ENCODE data around the gene IBSP. TPM values are rescaled to one million over a fixed set of nuclear protein-coding genes. Genes with fewer than 3 reads are reported as not detected.

IBSP gene
- total and polyA plus RNA-seq, 9 donors = 0.09 to 0.31 (median 0.12) TPM; not detected in 4

- Histone ChIP-seq H3K4me1 (ENCODE audit: control insufficient read depth, insufficient read depth, low read length) (no peaks in the 10 kb centered on the region), H3K4me3 (ENCODE audit: low read length) (no peak overlapping the region), H3K36me3 (ENCODE audit: control insufficient read depth, insufficient read depth, low read length) (no peaks in the 10 kb centered on the region), H3K9me3 (replicated peaks; ENCODE audit: control insufficient read depth, low read depth, low read length) (no peaks in the 10 kb centered on the region), H3K27me3 (ENCODE audit: control insufficient read depth, insufficient read depth, low read length) (no peaks in the 10 kb centered on the region), H3K27ac (ENCODE audit: low read length) (no peak overlapping the region)
- no CpG with 5 or more reads among the region's 2 CpGs for WGBS (ENCODE audit: insufficient coverage)
- no peak for DNase-seq
Measured at GRCh38 chr4:87804871-87805270, 5.5 kb downstream of the IBSP start.

- H3K27me3 ChIP-seq (ENCODE audit: control insufficient read depth, insufficient read depth, low read length) = no peaks in the 10 kb centered on the region
- no peaks in the 10 kb centered on the region for H3K36me3 ChIP-seq (ENCODE audit: control insufficient read depth, insufficient read depth, low read length)
- WGBS (ENCODE audit: insufficient coverage) = no CpG with 5 or more reads among the region's 2 CpGs
- H3K27ac ChIP-seq (ENCODE audit: low read length) = no peak overlapping the region
- H3K4me3 ChIP-seq (ENCODE audit: low read length) = no peak overlapping the region
- no peak for DNase-seq
- H3K4me1 ChIP-seq (ENCODE audit: control insufficient read depth, insufficient read depth, low read length) = no peaks in the 10 kb centered on the region
- no peaks in the 10 kb centered on the region for H3K9me3 ChIP-seq (replicated peaks; ENCODE audit: control insufficient read depth, low read depth, low read length)
Measured at GRCh38 chr4:87805971-87806370, 6.6 kb downstream of the IBSP start.

DNA sequence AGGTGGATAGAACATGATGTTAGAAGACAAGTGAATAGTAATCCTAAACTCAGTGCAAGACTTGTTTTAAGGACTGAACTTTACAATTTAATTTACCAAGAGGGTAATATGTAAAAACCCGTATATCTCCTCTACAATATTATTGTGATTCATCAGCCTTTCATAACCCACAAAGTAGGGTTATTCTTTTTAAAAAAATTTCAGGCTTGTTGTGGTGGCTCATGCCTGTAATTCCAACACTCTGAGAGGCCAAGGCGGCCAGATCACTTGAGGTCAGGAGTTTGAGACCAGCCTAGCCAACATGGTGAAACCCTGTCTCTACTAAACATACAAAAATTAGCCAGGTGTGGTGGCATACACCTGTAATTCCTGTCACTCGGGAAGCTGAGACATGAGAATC, 7.2 kb downstream of the IBSP start:
- Histone ChIP-seq H3K27me3 (ENCODE audit: control insufficient read depth, insufficient read depth, low read length) (no peaks in the 10 kb centered on the region), H3K27ac (ENCODE audit: low read length) (no peak overlapping the region), H3K4me3 (ENCODE audit: low read length) (no peak overlapping the region), H3K36me3 (ENCODE audit: control insufficient read depth, insufficient read depth, low read length) (no peaks in the 10 kb centered on the region), H3K9me3 (replicated peaks; ENCODE audit: control insufficient read depth, low read depth, low read length) (no peaks in the 10 kb centered on the region), H3K4me1 (ENCODE audit: control insufficient read depth, insufficient read depth, low read length) (no peaks in the 10 kb centered on the region)
- DNase-seq = no peak
- whole genome bisulfite sequencing (ENCODE audit: insufficient coverage) = no CpG with 5 or more reads among the region's 3 CpGs

- no peaks in the 10 kb centered on the region for H3K4me1 ChIP-seq (ENCODE audit: control insufficient read depth, insufficient read depth, low read length)
- H3K4me3 ChIP-seq (ENCODE audit: low read length) = no peak overlapping the region
- H3K36me3 ChIP-seq (ENCODE audit: control insufficient read depth, insufficient read depth, low read length) = no peaks in the 10 kb centered on the region
- WGBS (ENCODE audit: insufficient coverage) = no CpG with 5 or more reads among the region's 3 CpGs
- H3K27me3 ChIP-seq (ENCODE audit: control insufficient read depth, insufficient read depth, low read length) = no peaks in the 10 kb centered on the region
- H3K27ac ChIP-seq (ENCODE audit: low read length) = no peak overlapping the region
- no peaks in the 10 kb centered on the region for H3K9me3 ChIP-seq (replicated peaks; ENCODE audit: control insufficient read depth, low read depth, low read length)
- DNase-seq = no peak
Measured at GRCh38 chr4:87807402-87807801, 8.0 kb downstream of the IBSP start.

- no peaks in the 10 kb centered on the region for H3K27me3 ChIP-seq (ENCODE audit: control insufficient read depth, insufficient read depth, low read length)
- H3K9me3 ChIP-seq (replicated peaks; ENCODE audit: control insufficient read depth, low read depth, low read length) = no peaks in the 10 kb centered on the region
- DNase-seq = no peak
- whole genome bisulfite sequencing (ENCODE audit: insufficient coverage) = no CpG with 5 or more reads among the region's 2 CpGs
- H3K4me3 ChIP-seq (ENCODE audit: low read length) = no peak overlapping the region
- no peaks in the 10 kb centered on the region for H3K36me3 ChIP-seq (ENCODE audit: control insufficient read depth, insufficient read depth, low read length)
- no peak overlapping the region for H3K27ac ChIP-seq (ENCODE audit: low read length)
- H3K4me1 ChIP-seq (ENCODE audit: control insufficient read depth, insufficient read depth, low read length) = no peaks in the 10 kb centered on the region
Measured at GRCh38 chr4:87811977-87812376, 12.6 kb downstream of the IBSP start.

DNA sequence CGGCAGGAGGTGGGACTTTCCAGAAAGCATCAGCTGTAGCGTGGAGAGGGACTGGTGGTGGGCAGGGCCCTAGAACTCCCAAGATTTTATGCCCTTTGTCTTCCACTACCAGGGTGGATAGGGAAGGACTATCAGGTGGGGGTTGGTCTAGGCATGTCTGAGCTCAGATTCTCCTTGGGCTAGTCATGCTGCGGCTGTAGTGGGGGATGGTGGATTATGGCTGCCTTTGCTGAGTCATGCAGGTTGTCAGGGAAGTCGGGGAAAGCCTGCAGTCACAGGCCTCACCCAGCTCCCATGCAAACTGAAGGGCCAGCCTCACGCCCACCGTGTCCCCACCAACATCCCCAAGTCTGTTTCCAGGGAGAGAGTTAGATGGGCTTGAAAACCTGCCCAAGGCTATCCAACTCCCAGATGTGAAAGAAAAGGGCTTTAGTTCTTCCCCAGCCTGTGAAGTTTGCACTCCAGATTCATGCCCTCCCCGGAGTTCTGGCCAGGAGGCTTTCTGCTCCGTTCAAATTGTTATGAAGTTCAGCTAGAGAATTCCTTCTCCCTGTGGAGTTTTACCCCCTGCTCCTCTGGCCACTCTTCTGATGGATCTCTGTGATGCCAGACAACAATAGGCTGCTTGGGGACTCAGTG, 20.0 kb downstream of the IBSP start:
- no peak overlapping the region for H3K4me3 ChIP-seq (ENCODE audit: low read length)
- no peak overlapping the region for H3K27ac ChIP-seq (ENCODE audit: low read length)
- H3K4me1 ChIP-seq (ENCODE audit: control insufficient read depth, insufficient read depth, low read length) = no peaks in the 10 kb centered on the region
- WGBS (ENCODE audit: insufficient coverage) = 54% methylated on average over 4 of the region's 8 CpGs
- H3K27me3 ChIP-seq (ENCODE audit: control insufficient read depth, insufficient read depth, low read length) = no peaks in the 10 kb centered on the region
- no peaks in the 10 kb centered on the region for H3K9me3 ChIP-seq (replicated peaks; ENCODE audit: control insufficient read depth, low read depth, low read length)
- no peaks in the 10 kb centered on the region for H3K36me3 ChIP-seq (ENCODE audit: control insufficient read depth, insufficient read depth, low read length)
- DNase-seq = no peak

DNA sequence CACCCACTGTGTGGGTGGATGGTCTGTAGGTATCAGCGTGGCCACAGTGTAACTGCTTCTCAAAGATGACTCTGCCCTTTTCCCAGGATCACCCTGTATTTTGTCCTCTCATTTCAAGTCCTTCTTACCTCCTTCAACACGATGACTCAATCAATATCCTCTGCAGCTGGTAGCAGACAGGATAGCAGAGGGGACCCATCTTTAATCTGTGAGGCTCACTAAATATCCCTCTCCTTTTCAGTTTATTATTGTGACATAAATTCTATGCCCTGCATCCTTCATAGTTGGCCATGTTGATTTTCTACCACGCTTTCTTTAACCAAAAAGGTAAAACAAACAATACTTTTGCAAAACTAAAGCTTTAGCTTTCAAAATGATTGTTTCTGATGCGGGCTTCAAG, 23.8 kb downstream of the IBSP start:
- Histone ChIP-seq H3K4me3 (ENCODE audit: low read length) (no peak overlapping the region), H3K9me3 (replicated peaks; ENCODE audit: control insufficient read depth, low read depth, low read length) (no peaks in the 10 kb centered on the region), H3K27ac (ENCODE audit: low read length) (no peak overlapping the region), H3K36me3 (ENCODE audit: control insufficient read depth, insufficient read depth, low read length) (no peaks in the 10 kb centered on the region), H3K4me1 (ENCODE audit: control insufficient read depth, insufficient read depth, low read length) (no peaks in the 10 kb centered on the region), H3K27me3 (ENCODE audit: control insufficient read depth, insufficient read depth, low read length) (no peaks in the 10 kb centered on the region)
- 80% methylated on average over 1 of the region's 4 CpGs for WGBS (ENCODE audit: insufficient coverage)
- no peak for DNase-seq

DNA sequence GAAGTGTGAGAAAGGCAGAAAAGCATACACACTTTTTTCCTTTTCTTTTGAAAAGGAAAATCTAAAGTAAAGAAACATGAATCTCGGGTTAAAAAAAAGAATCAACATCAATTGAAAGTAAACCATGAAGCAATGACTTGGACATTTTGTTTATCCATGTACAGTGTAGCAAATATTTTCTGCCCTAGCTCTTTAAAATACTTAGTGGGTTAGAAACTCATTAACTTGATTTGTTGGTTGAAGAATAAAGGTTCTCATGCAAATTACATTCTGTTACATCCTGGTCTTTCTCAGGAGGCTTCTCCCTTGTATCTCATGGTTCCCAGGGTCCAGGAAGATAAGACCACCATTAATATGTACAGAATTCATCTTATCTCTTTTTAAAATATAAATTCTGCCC, 24.4 kb downstream of the IBSP start:
- no peaks in the 10 kb centered on the region for H3K4me1 ChIP-seq (ENCODE audit: control insufficient read depth, insufficient read depth, low read length)
- H3K36me3 ChIP-seq (ENCODE audit: control insufficient read depth, insufficient read depth, low read length) = no peaks in the 10 kb centered on the region
- WGBS (ENCODE audit: insufficient coverage) = no CpG with 5 or more reads among the region's 1 CpG
- no peak overlapping the region for H3K27ac ChIP-seq (ENCODE audit: low read length)
- DNase-seq = no peak
- H3K4me3 ChIP-seq (ENCODE audit: low read length) = no peak overlapping the region
- H3K9me3 ChIP-seq (replicated peaks; ENCODE audit: control insufficient read depth, low read depth, low read length) = no peaks in the 10 kb centered on the region
- H3K27me3 ChIP-seq (ENCODE audit: control insufficient read depth, insufficient read depth, low read length) = no peaks in the 10 kb centered on the region

GRCh38 chr4:87824352-87824751, 25.0 kb downstream of the IBSP start:
- H3K4me3 ChIP-seq (ENCODE audit: low read length) = no peak overlapping the region
- WGBS (ENCODE audit: insufficient coverage) = 100% methylated on average over 1 of the region's 1 CpG
- H3K9me3 ChIP-seq (replicated peaks; ENCODE audit: control insufficient read depth, low read depth, low read length) = no peaks in the 10 kb centered on the region
- H3K36me3 ChIP-seq (ENCODE audit: control insufficient read depth, insufficient read depth, low read length) = no peaks in the 10 kb centered on the region
- H3K27ac ChIP-seq (ENCODE audit: low read length) = no peak overlapping the region
- H3K27me3 ChIP-seq (ENCODE audit: control insufficient read depth, insufficient read depth, low read length) = no peaks in the 10 kb centered on the region
- no peak for DNase-seq
- no peaks in the 10 kb centered on the region for H3K4me1 ChIP-seq (ENCODE audit: control insufficient read depth, insufficient read depth, low read length)

DNA sequence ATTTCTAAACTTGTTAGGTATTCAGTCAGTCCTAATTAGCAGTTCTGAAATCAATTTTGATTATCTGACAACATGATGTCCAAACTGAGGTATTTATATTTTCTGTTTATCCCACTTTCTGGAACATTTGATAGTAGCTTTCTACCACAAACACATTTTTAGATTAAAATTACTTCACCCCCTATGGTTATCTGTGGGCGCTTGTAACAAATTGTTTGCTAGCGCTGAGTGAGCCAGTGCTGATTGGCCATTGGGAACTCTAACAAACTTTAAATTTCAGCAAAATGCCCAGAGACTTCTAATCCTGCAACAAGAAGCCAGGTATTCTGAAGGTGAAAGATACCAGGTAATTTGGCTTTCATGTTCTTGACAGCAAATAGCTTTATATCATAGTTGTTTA, 33.3 kb downstream of the IBSP start, which contains the start of gene MEPE:
Gene MEPE, plus strand, starts transcription at position 301 of the 400 bp plus-strand sequence. CDS start 1,746 bp downstream, outside the sequence.
- no peaks in the 10 kb centered on the region for H3K4me1 ChIP-seq (ENCODE audit: control insufficient read depth, insufficient read depth, low read length)
- H3K36me3 ChIP-seq (ENCODE audit: control insufficient read depth, insufficient read depth, low read length) = no peaks in the 10 kb centered on the region
- no peaks in the 10 kb centered on the region for H3K27me3 ChIP-seq (ENCODE audit: control insufficient read depth, insufficient read depth, low read length)
- H3K9me3 ChIP-seq (replicated peaks; ENCODE audit: control insufficient read depth, low read depth, low read length) = no peaks in the 10 kb centered on the region
- no peak within 1 kb of the TSS for H3K27ac ChIP-seq (ENCODE audit: low read length)
- WGBS (ENCODE audit: insufficient coverage) = no CpG with 5 or more reads among the region's 2 CpGs
- no peak for DNase-seq
- H3K4me3 ChIP-seq (ENCODE audit: low read length) = no peak within 1 kb of the TSS

DNA sequence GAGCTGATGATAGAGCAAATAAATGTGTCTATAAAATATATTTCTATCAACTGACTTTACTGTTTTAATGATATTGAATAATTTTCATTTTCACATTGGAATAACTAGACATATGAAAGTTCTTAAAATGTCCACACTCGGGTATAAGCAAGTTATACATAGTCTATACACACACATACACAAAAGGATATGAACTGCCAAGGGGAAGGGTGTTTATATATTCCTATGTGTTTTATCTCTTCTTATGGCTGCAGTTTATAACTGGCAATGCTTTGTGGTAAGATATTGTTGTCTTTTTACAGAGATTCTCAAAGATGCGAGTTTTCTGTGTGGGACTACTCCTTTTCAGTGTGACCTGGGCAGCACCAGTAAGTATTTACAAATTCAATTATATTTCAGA, 35.0 kb downstream of the IBSP start:
- H3K27ac ChIP-seq (ENCODE audit: low read length) = no peak overlapping the region
- H3K36me3 ChIP-seq (ENCODE audit: control insufficient read depth, insufficient read depth, low read length) = no peaks in the 10 kb centered on the region
- no peaks in the 10 kb centered on the region for H3K4me1 ChIP-seq (ENCODE audit: control insufficient read depth, insufficient read depth, low read length)
- DNase-seq = no peak
- no peak overlapping the region for H3K4me3 ChIP-seq (ENCODE audit: low read length)
- H3K9me3 ChIP-seq (replicated peaks; ENCODE audit: control insufficient read depth, low read depth, low read length) = no peaks in the 10 kb centered on the region
- no peaks in the 10 kb centered on the region for H3K27me3 ChIP-seq (ENCODE audit: control insufficient read depth, insufficient read depth, low read length)
- WGBS (ENCODE audit: insufficient coverage) = no CpG with 5 or more reads among the region's 2 CpGs

All from muscle of leg (tissue), 11 donors.